B cell (primary cell): ENCODE measurements around the gene WASF3. TPM values are rescaled to one million over a fixed set of nuclear protein-coding genes. Genes with fewer than 3 reads are reported as not detected.

ENCODE experiments used
- ATAC-seq: fragments of 200-7000 bp; cut with Tn5 transposase; one replicate; pipeline ENCODE4 v1.10.0; 2021; ENCODE audit warnings: low read depth, mild to moderate bottlenecking, moderate number of reproducible peaks, moderate library complexity
- CTCF ChIA-PET: fragments of 350-600 bp; sonication (Branson Sonifier 250); formaldehyde crosslinking; loops from one replicate; lab custom pipeline; 2021; ENCODE audit warnings: antibody characterized with exemption, inconsistent platforms; lab: Charles Lee
- POLR2A ChIA-PET: fragments of 350-600 bp; sonication (Branson Sonifier 250); formaldehyde crosslinking; loops from one replicate; lab custom pipeline; 2021; ENCODE audit warnings: antibody characterized with exemption; lab: Charles Lee
- DNase-seq: peaks from one replicate; pipeline ENCODE4 v3.0.0; 2013
- H2AFZ ChIP-seq: 2 replicates; pipeline ENCODE4 v1.6.1; 2012; ENCODE audit warnings: mild to moderate bottlenecking, low read depth, low read length; ENCODE audit not compliant: insufficient read depth, poor library complexity, severe bottlenecking
- H3K27ac ChIP-seq, 2 donors: 1 replicate in 1 of 2; 2 replicates in 1 of 2; pipeline ENCODE4 v1.5.1; 2012 to 2013; ENCODE audit warnings: low read length in 2 of 2, mild to moderate bottlenecking in 2 of 2, moderate library complexity in 1 of 2
- H3K27me3 ChIP-seq, 4 experiments: fragments of 200-600 bp in 1 of 4; sonication (generic) in 1 of 4; replicated peaks in 1 of 4; 1 replicate in 2 of 4; 2 replicates in 2 of 4; pipeline versions ENCODE4 v1.6.1 to v1.7.0; 2013 to 2016; ENCODE audit warnings: low read length in 3 of 4, mild to moderate bottlenecking in 2 of 4, mixed read lengths in 1 of 4, moderate library complexity in 1 of 4; ENCODE audit not compliant: insufficient read depth in 4 of 4, control insufficient read depth in 3 of 4; ENCODE audit errors: control extremely low read depth in 1 of 4
- H3K36me3 ChIP-seq, 2 experiments: replicated peaks in 1 of 2; 1 replicate in 1 of 2; 2 replicates in 1 of 2; pipeline versions ENCODE4 v1.6.1 to v1.7.1; 2013; ENCODE audit warnings: low read length in 1 of 2; ENCODE audit not compliant: insufficient read depth in 2 of 2, control insufficient read depth in 1 of 2; ENCODE audit errors: control extremely low read depth in 1 of 2, extremely low read depth in 1 of 2
- H3K4me1 ChIP-seq, 2 donors: fragments of 200-600 bp in 1 of 2; sonication (generic) in 1 of 2; 1 replicate in 1 of 2; 2 replicates in 1 of 2; pipeline versions ENCODE4 v1.5.1 to v1.6.1; 2013 to 2017; ENCODE audit warnings: low read length in 2 of 2; ENCODE audit not compliant: control insufficient read depth in 2 of 2, insufficient read depth in 2 of 2
- H3K4me2 ChIP-seq: replicated peaks from 2 replicates; pipeline ENCODE3; 2012; ENCODE audit warnings: mild to moderate bottlenecking, low read depth, low read length; ENCODE audit not compliant: poor library complexity, severe bottlenecking
- H3K4me3 ChIP-seq, 5 experiments: fragments of 200-600 bp in 1 of 5; sonication (generic) in 1 of 5; 1 replicate in 3 of 5; 2 replicates in 2 of 5; pipeline versions ENCODE4 v1.5.1 to v1.7.0; 2011 to 2016; ENCODE audit warnings: low read length in 4 of 5, mild to moderate bottlenecking in 4 of 5, low read depth in 2 of 5, control low read depth in 1 of 5, moderate library complexity in 1 of 5; ENCODE audit not compliant: insufficient read depth in 1 of 5; ENCODE audit errors: control extremely low read depth in 1 of 5, extremely low read depth in 1 of 5
- H3K79me2 ChIP-seq: fragments of 200-600 bp; sonication (generic); one replicate; pipeline ENCODE4 v1.6.0; 2016; ENCODE audit warnings: low read length; ENCODE audit not compliant: control insufficient read depth, insufficient read depth
- H3K9ac ChIP-seq: fragments of 200-600 bp; sonication (generic); 2 replicates; pipeline ENCODE4 v1.6.1; 2017; ENCODE audit warnings: mild to moderate bottlenecking, low read length, moderate library complexity
- H3K9me3 ChIP-seq, 3 donors: one replicate each; pipeline versions ENCODE4 v1.6.1 to v1.7.1; 2013; ENCODE audit warnings: low read length in 2 of 3; ENCODE audit not compliant: control insufficient read depth in 2 of 3, insufficient read depth in 1 of 3; ENCODE audit errors: control extremely low read depth in 1 of 3
- H4K20me1 ChIP-seq: 2 replicates; pipeline ENCODE4 v1.6.0; 2012; ENCODE audit warnings: mild to moderate bottlenecking, low read length; ENCODE audit not compliant: insufficient read depth, control insufficient read depth, poor library complexity, severe bottlenecking
- H3K27ac Mint-ChIP-seq: one replicate; pipeline ENCODE4 v1.8.0; 2021; ENCODE audit warnings: mixed read lengths
- H3K27me3 Mint-ChIP-seq: one replicate; pipeline ENCODE4 v1.8.0; 2021; ENCODE audit warnings: mixed read lengths
- H3K4me1 Mint-ChIP-seq: one replicate; pipeline ENCODE4 v1.8.0; 2021; ENCODE audit warnings: mixed read lengths
- H3K4me3 Mint-ChIP-seq: one replicate; pipeline ENCODE4 v1.8.0; 2021; ENCODE audit warnings: mixed read lengths
- H3K9me3 Mint-ChIP-seq: one replicate; pipeline ENCODE4 v1.8.0; 2022; ENCODE audit warnings: mixed read lengths; ENCODE audit not compliant: insufficient read depth
- EZH2 ChIP-seq: IDR thresholded peaks from 2 replicates; pipeline ENCODE4 v1.6.1; 2012; ENCODE audit warnings: borderline replicate concordance, low read depth, mild to moderate bottlenecking, moderate library complexity, low read length; ENCODE audit not compliant: insufficient read depth, poor library complexity, severe bottlenecking
- WGBS: methylation state at CpG from one replicate; pipeline ENCODE4 v1.1.5; 2013; ENCODE audit warnings: missing lambda C conversion rate; ENCODE audit not compliant: insufficient coverage; 5-methylcytosine and 5-hydroxymethylcytosine counted together
- intact Hi-C: fragments of 100-400 bp; cut with micrococcal nuclease; formaldehyde crosslinking; loops from one replicate; pipeline ENCODE4 v1.10.0; 2022
- polyA plus RNA-seq: library from polyadenylated mRNA; depleted of rRNA; stranded (reverse); fragments of >200 nt; gene quantifications from 2 replicates; pipeline ENCODE4 v1.2.3, GENCODE V29; 2012
- total RNA-seq, 2 donors: library from RNA; stranded (reverse); fragments of 120-200 nt in 1 of 2; gene quantifications; 1 replicate in 1 of 2; 2 replicates in 1 of 2; pipeline versions ENCODE4 v1.2.3 to v1.2.4, GENCODE V29; 2013 to 2022
- TF ChIP-seq, protein P1 (sequence below): fragments of 200-600 bp; IDR thresholded peaks from one replicate; pipeline ENCODE4 v1.8.0; 2022; ENCODE audit warnings: antibody characterized with exemption, mild to moderate bottlenecking

Gene WASF3
- total and polyA plus RNA-seq, 2 donors (not counting 1 experiment from before 2014, with no cell fraction given): 0.18 to 0.89 TPM

- peaks cover 4 to 5% of the 10 kb centered on the region in 2 donors for H3K4me1 ChIP-seq
- peaks cover 0 to 3% (median 0%) of the 10 kb centered on the region in 3 donors for H3K9me3 ChIP-seq
- H3K36me3 ChIP-seq: no peaks in the 10 kb centered on the region
- no peak for TF ChIP-seq EZH2
- TF ChIP-seq, protein P1, sequence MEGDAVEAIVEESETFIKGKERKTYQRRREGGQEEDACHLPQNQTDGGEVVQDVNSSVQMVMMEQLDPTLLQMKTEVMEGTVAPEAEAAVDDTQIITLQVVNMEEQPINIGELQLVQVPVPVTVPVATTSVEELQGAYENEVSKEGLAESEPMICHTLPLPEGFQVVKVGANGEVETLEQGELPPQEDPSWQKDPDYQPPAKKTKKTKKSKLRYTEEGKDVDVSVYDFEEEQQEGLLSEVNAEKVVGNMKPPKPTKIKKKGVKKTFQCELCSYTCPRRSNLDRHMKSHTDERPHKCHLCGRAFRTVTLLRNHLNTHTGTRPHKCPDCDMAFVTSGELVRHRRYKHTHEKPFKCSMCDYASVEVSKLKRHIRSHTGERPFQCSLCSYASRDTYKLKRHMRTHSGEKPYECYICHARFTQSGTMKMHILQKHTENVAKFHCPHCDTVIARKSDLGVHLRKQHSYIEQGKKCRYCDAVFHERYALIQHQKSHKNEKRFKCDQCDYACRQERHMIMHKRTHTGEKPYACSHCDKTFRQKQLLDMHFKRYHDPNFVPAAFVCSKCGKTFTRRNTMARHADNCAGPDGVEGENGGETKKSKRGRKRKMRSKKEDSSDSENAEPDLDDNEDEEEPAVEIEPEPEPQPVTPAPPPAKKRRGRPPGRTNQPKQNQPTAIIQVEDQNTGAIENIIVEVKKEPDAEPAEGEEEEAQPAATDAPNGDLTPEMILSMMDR: no peak
- DNase-seq: no peak
- peaks cover 0 to 3% (median 0%) of the 10 kb centered on the region in 4 experiments for H3K27me3 ChIP-seq
- no peak for ATAC-seq
- H3K4me2 ChIP-seq: no peak overlapping the region
- WGBS: 76% methylated on average over 3 of the region's 8 CpGs
- H3K27ac Mint-ChIP-seq: no peak overlapping the region
- ChIA-PET POLR2A (no interaction called here), CTCF (no interaction called here)
- H3K4me3 Mint-ChIP-seq: no peak overlapping the region
- no peaks in the 10 kb centered on the region for H4K20me1 ChIP-seq
- no peaks in the 10 kb centered on the region for H3K9me3 Mint-ChIP-seq
- intact Hi-C loops: no loop called here
- H3K4me3 ChIP-seq: no peak overlapping the region
- no peak overlapping the region for H2AFZ ChIP-seq
- peaks cover 6% of the 10 kb centered on the region for H3K4me1 Mint-ChIP-seq
- H3K9ac ChIP-seq: no peak overlapping the region
- no peaks in the 10 kb centered on the region for H3K79me2 ChIP-seq
- H3K27me3 Mint-ChIP-seq: peaks cover 30% of the 10 kb centered on the region
- H3K27ac ChIP-seq: no peak overlapping the region
These were observed 169.2 kb downstream of the WASF3 start for GRCh38 chr13:26726684-26727083.

- intact Hi-C loops: no loop called here
- peaks cover 0 to 3% (median 0%) of the 10 kb centered on the region in 3 donors for H3K9me3 ChIP-seq
- H3K79me2 ChIP-seq: no peaks in the 10 kb centered on the region
- ChIA-PET POLR2A (no interaction called here), CTCF (no interaction called here)
- no peak overlapping the region for H3K4me2 ChIP-seq
- ATAC-seq (no peak), DNase-seq (no peak)
- TF ChIP-seq, protein P1: no peak
- no peak for TF ChIP-seq EZH2
- H3K27ac ChIP-seq: no peak overlapping the region
- H3K27me3 Mint-ChIP-seq: peaks cover 30% of the 10 kb centered on the region
- no peaks in the 10 kb centered on the region for H3K27me3 ChIP-seq
- no peaks in the 10 kb centered on the region for H3K36me3 ChIP-seq
- peaks cover 2% of the 10 kb centered on the region for H3K4me1 Mint-ChIP-seq
- no peak overlapping the region for H3K9ac ChIP-seq
- 38% methylated on average over 1 of the region's 3 CpGs for WGBS
- H3K9me3 Mint-ChIP-seq: no peaks in the 10 kb centered on the region
- no peaks in the 10 kb centered on the region for H4K20me1 ChIP-seq
- no peak overlapping the region for H3K27ac Mint-ChIP-seq
- no peak overlapping the region for H3K4me3 ChIP-seq
- no peak overlapping the region for H2AFZ ChIP-seq
- H3K4me3 Mint-ChIP-seq: no peak overlapping the region
- peaks cover 0 to under 1% of the 10 kb centered on the region in 2 donors for H3K4me1 ChIP-seq
These were observed 169.6 kb downstream of the WASF3 start for GRCh38 chr13:26727122-26727521.
